DOHH2 (cell line): ENCODE results near the gene ZFYVE19.

Source experiments
- H3F3A ChIP-seq: fragments of 200-600 bp; sonication (generic), shearing (Covaris generic); 2 replicates; pipeline ENCODE4 v1.6.0; 2016; ENCODE audit warnings: antibody characterized with exemption, mild to moderate bottlenecking; ENCODE audit not compliant: control insufficient read depth, insufficient read depth
- H3K27ac ChIP-seq: fragments of 200-600 bp; sonication (generic); 2 replicates; pipeline ENCODE4 v1.5.1; 2014; ENCODE audit warnings: low read depth, mild to moderate bottlenecking, low read length, moderate library complexity
- H3K27me3 ChIP-seq: fragments of 200-600 bp; sonication (generic); 2 replicates; pipeline ENCODE4 v1.6.1; 2014; ENCODE audit warnings: mild to moderate bottlenecking, low read length, mixed read lengths; ENCODE audit not compliant: control insufficient read depth
- H3K36me3 ChIP-seq: fragments of 200-600 bp; sonication (generic); 2 replicates; pipeline ENCODE4 v1.6.1; 2014; ENCODE audit warnings: mild to moderate bottlenecking, low read length, moderate library complexity, mixed read lengths; ENCODE audit not compliant: control insufficient read depth
- H3K4me1 ChIP-seq: fragments of 200-600 bp; sonication (generic); 2 replicates; pipeline ENCODE4 v1.6.1; 2014; ENCODE audit warnings: mild to moderate bottlenecking, low read length, mixed read lengths; ENCODE audit not compliant: control insufficient read depth
- H3K4me2 ChIP-seq: fragments of 200-600 bp; sonication (generic); 2 replicates; pipeline ENCODE4 v1.6.0; 2014; ENCODE audit warnings: mild to moderate bottlenecking, low read length, moderate library complexity
- H3K4me3 ChIP-seq: fragments of 200-600 bp; sonication (generic); 2 replicates; pipeline ENCODE4 v1.5.1; 2014; ENCODE audit warnings: mild to moderate bottlenecking, low read length, mixed read lengths
- H3K79me2 ChIP-seq: fragments of 200-600 bp; sonication (generic); 2 replicates; pipeline ENCODE4 v1.6.1; 2014; ENCODE audit warnings: mild to moderate bottlenecking, low read length, mixed read lengths; ENCODE audit not compliant: control insufficient read depth
- H3K9me2 ChIP-seq: fragments of 200-600 bp; sonication (generic); replicated peaks from 2 replicates; pipeline ENCODE4 v1.6.1; 2014; ENCODE audit warnings: mild to moderate bottlenecking, low read length, mixed read lengths; ENCODE audit not compliant: control insufficient read depth
- H3K9me3 ChIP-seq: fragments of 200-600 bp; sonication (generic); 2 replicates; pipeline ENCODE4 v1.6.1; 2014; ENCODE audit warnings: antibody characterized with exemption, low read length, mixed read lengths; ENCODE audit not compliant: control insufficient read depth, insufficient read depth
- H4K20me1 ChIP-seq: fragments of 200-600 bp; sonication (generic); 2 replicates; pipeline ENCODE4 v1.6.0; 2014; ENCODE audit warnings: low read depth, mild to moderate bottlenecking, antibody characterized with exemption, low read length, moderate library complexity; ENCODE audit not compliant: control insufficient read depth, insufficient read depth
- EZH2phosphoT487 ChIP-seq: fragments of 200-600 bp; sonication (generic); IDR thresholded peaks from 2 replicates; pipeline ENCODE4 v1.6.1; 2017; ENCODE audit warnings: borderline replicate concordance, mild to moderate bottlenecking, antibody characterized with exemption, low read length, moderate library complexity, mixed read lengths
- TF ChIP-seq, protein P1 (sequence below): fragments of 200-600 bp; sonication (generic); IDR thresholded peaks from one replicate; pipeline ENCODE4 v1.5.1; 2014; ENCODE audit warnings: antibody characterized with exemption, mild to moderate bottlenecking, low read depth, low read length; ENCODE audit not compliant: poor library complexity, severe bottlenecking

The ZFYVE19 gene

DNA sequence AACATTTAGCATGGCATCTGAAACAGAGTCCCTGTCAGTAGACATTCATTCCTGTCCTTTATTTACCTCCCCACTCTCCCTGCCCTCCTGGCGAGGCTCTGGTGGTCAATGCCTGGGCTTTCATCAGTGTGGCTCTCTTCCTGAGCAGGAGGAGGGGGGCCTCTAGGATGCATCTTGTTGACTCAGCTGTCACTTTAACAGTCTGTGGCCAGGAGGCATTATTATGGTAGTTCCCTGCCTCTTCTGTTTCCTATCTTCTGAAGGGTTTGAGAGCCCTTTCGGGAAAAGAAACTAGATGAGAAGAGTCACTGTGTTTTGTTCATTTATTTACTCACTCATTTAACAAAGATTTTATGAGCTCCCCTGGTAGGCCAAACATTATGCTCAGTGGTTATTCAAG, 24.0 kb downstream of the ZFYVE19 start:
- Histone ChIP-seq H3F3A (no peaks in the 10 kb centered on the region), H3K9me3 (no peaks in the 10 kb centered on the region), H3K9me2 (no peaks in the 10 kb centered on the region), H3K27ac (no peak overlapping the region), H3K4me1 (no peaks in the 10 kb centered on the region), H4K20me1 (no peaks in the 10 kb centered on the region), H3K27me3 (peaks cover 9% of the 10 kb centered on the region), H3K36me3 (no peaks in the 10 kb centered on the region), H3K4me3 (no peak overlapping the region), H3K4me2 (no peak overlapping the region), H3K79me2 (no peaks in the 10 kb centered on the region)
- TF ChIP-seq EZH2phosphoT487 = no peak
- TF ChIP-seq, protein P1, sequence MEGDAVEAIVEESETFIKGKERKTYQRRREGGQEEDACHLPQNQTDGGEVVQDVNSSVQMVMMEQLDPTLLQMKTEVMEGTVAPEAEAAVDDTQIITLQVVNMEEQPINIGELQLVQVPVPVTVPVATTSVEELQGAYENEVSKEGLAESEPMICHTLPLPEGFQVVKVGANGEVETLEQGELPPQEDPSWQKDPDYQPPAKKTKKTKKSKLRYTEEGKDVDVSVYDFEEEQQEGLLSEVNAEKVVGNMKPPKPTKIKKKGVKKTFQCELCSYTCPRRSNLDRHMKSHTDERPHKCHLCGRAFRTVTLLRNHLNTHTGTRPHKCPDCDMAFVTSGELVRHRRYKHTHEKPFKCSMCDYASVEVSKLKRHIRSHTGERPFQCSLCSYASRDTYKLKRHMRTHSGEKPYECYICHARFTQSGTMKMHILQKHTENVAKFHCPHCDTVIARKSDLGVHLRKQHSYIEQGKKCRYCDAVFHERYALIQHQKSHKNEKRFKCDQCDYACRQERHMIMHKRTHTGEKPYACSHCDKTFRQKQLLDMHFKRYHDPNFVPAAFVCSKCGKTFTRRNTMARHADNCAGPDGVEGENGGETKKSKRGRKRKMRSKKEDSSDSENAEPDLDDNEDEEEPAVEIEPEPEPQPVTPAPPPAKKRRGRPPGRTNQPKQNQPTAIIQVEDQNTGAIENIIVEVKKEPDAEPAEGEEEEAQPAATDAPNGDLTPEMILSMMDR = no peak

DNA sequence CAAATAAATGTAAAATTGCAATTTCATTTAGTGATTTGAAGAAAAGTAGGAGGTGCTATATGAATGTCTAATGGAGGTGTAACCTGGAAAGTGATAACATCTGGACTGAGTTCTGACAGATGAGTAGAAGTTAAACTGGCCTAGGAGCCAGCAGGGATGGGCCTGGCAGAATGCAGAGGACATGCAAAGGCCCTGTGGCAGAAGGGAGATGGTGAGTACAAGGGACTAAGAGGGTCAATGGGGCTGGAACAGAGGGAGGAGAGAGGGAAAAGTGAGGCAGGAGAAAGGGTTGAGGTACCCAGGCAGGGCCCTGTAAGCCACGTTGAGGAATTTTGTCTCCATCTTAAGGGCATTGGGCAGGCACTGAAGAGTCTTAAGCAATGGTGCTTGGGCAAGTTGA, 25.0 kb downstream of the ZFYVE19 start:
- Histone ChIP-seq H4K20me1 (no peaks in the 10 kb centered on the region), H3K4me1 (no peaks in the 10 kb centered on the region), H3K27ac (no peak overlapping the region), H3K4me2 (no peak overlapping the region), H3K9me2 (no peaks in the 10 kb centered on the region), H3K9me3 (no peaks in the 10 kb centered on the region), H3F3A (no peaks in the 10 kb centered on the region), H3K4me3 (no peak overlapping the region), H3K36me3 (no peaks in the 10 kb centered on the region), H3K79me2 (no peaks in the 10 kb centered on the region), H3K27me3 (no peaks in the 10 kb centered on the region; the same call in 1 of the 2 replicates)
- no peak for TF ChIP-seq EZH2phosphoT487
- TF ChIP-seq, protein P1 = no peak

DNA sequence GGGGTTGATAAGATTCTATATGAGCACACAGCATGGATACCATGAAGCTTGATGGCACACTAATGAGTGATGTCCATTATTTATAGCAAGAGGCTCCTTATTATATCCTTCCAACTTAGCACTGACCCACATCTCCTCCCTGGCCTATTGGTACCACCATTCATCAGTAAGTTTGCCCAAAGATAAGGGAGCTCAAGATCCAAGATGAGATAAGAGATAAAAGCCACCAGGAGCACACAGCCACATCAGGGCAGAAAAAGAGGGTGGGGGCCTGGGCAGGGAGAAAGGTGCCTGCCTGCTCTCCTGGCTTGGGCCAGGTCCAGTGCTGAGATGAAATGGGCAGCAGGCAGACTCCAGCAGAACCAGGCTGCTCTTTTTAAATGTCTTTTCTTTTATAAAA, 26.0 kb downstream of the ZFYVE19 start:
- H3K4me3 ChIP-seq = no peak overlapping the region
- no peaks in the 10 kb centered on the region for H3K9me2 ChIP-seq
- no peak for TF ChIP-seq EZH2phosphoT487
- TF ChIP-seq, protein P1 = no peak
- H3K79me2 ChIP-seq = no peaks in the 10 kb centered on the region
- H3K9me3 ChIP-seq = no peaks in the 10 kb centered on the region
- H3K27me3 ChIP-seq = no peaks in the 10 kb centered on the region
- H3K27ac ChIP-seq = no peak overlapping the region
- H3K4me1 ChIP-seq = no peaks in the 10 kb centered on the region
- H3K4me2 ChIP-seq = no peak overlapping the region
- H3K36me3 ChIP-seq = no peaks in the 10 kb centered on the region
- no peaks in the 10 kb centered on the region for H4K20me1 ChIP-seq
- no peaks in the 10 kb centered on the region for H3F3A ChIP-seq

DNA sequence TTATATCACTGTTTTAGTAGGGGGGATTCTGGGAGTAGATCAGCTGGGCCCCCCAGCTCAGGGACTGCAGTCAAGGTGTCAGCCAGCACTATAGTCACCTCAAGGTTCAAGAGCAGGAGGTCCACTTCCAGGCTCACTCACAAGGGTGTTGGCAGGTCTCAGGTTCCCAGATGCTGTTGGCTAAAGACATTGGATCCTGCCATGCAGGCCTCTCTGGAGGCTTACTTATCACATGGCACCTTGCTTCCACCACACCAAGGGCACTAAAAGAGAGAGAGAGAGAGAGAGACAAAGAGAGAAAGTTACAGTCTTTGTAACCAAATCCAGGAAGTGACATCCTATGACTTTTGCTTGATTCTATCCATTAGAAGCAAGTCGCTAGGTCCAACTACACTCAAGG, 29.1 kb downstream of the ZFYVE19 start:
- Histone ChIP-seq H3K4me3 (no peak overlapping the region), H3K9me2 (no peaks in the 10 kb centered on the region), H3K4me2 (no peak overlapping the region), H3K4me1 (no peaks in the 10 kb centered on the region), H3K27ac (no peak overlapping the region), H4K20me1 (no peaks in the 10 kb centered on the region), H3K9me3 (no peaks in the 10 kb centered on the region), H3K27me3 (no peaks in the 10 kb centered on the region), H3K36me3 (no peaks in the 10 kb centered on the region), H3F3A (no peaks in the 10 kb centered on the region), H3K79me2 (no peaks in the 10 kb centered on the region)
- TF ChIP-seq, protein P1 = no peak
- TF ChIP-seq EZH2phosphoT487 = no peak
